H1 (cell line): ENCODE measurements around the gene MAPK1. TPM values are rescaled to one million over a fixed set of nuclear protein-coding genes. Genes with fewer than 3 reads are reported as not detected.

ENCODE experiments used
- CTCF ChIA-PET: fragments of 300-600 bp; sonication (Branson Sonifier 250); formaldehyde crosslinking; loops from one replicate; lab custom pipeline; 2021; ENCODE audit not compliant: partially characterized antibody; lab: Charles Lee
- POLR2A ChIA-PET: fragments of 300-600 bp; sonication (Branson Sonifier 250); formaldehyde crosslinking; loops from one replicate; lab custom pipeline; 2021; ENCODE audit warnings: inconsistent platforms; ENCODE audit not compliant: partially characterized antibody; lab: Charles Lee
- DNase-seq, 2 experiments: peaks; one replicate each; pipeline versions ENCODE4 v3.0.0 to v3.0.0-alpha.2; 2010 to 2022; ENCODE audit warnings: low spot score in 2 of 2, low read depth in 1 of 2, mixed read lengths in 1 of 2
- FAIRE-seq: peaks from 2 replicates; lab custom pipeline; 2011; peaks lifted over from hg19 to GRCh38; lab: Jason Lieb, UNC
- H2AFZ ChIP-seq: 2 replicates; pipeline ENCODE4 v1.8.1; 2012; ENCODE audit warnings: low read length, inconsistent platforms
- H2AK5ac ChIP-seq: 2 replicates; pipeline ENCODE4 v1.6.1; 2013; ENCODE audit warnings: low read depth, low read length
- H2BK120ac ChIP-seq: replicated peaks from 2 replicates; pipeline ENCODE3; 2013; ENCODE audit warnings: low read depth, low read length, inconsistent platforms
- H2BK12ac ChIP-seq: 2 replicates; pipeline ENCODE4 v1.6.1; 2013; ENCODE audit warnings: low read depth, low read length
- H2BK15ac ChIP-seq: 2 replicates; pipeline ENCODE4 v1.6.1; 2013; ENCODE audit warnings: low read length
- H2BK20ac ChIP-seq: 2 replicates; pipeline ENCODE4 v1.6.1; 2013; ENCODE audit warnings: low read length
- H2BK5ac ChIP-seq: 2 replicates; pipeline ENCODE4 v1.6.1; 2013; ENCODE audit warnings: low read depth, low read length
- H3K14ac ChIP-seq: 2 replicates; pipeline ENCODE4 v1.6.1; 2013; ENCODE audit warnings: inconsistent platforms; ENCODE audit not compliant: insufficient read length
- H3K18ac ChIP-seq: 2 replicates; pipeline ENCODE4 v1.6.1; 2013; ENCODE audit warnings: low read length; ENCODE audit errors: extremely low read depth
- H3K23ac ChIP-seq: 2 replicates; pipeline ENCODE4 v1.6.1; 2013; ENCODE audit warnings: inconsistent platforms; ENCODE audit not compliant: insufficient read length
- H3K23me2 ChIP-seq: 2 replicates; pipeline ENCODE4 v1.6.1; 2013; ENCODE audit warnings: low read depth, low read length
- H3K27ac ChIP-seq: 2 replicates; pipeline ENCODE4 v1.6.1; 2011; ENCODE audit warnings: low read depth, low read length, inconsistent platforms
- H3K27me3 ChIP-seq, 4 experiments: replicated peaks in 1 of 4; 1 replicate in 1 of 4; 2 replicates in 3 of 4; pipeline versions ENCODE4 v1.6.1 to v1.8.1; 2011 to 2013; ENCODE audit warnings: low read length in 3 of 4, mild to moderate bottlenecking in 3 of 4, inconsistent platforms in 2 of 4, mixed read lengths in 2 of 4, moderate library complexity in 1 of 4; ENCODE audit not compliant: control insufficient read depth in 3 of 4, insufficient read depth in 3 of 4; ENCODE audit errors: extremely low read depth in 1 of 4
- H3K36me3 ChIP-seq, 4 experiments: 2 replicates each; pipeline versions ENCODE4 v1.6.1 to v1.8.1; 2011 to 2013; ENCODE audit warnings: mild to moderate bottlenecking in 4 of 4, low read length in 3 of 4, moderate library complexity in 2 of 4, control low read depth in 1 of 4, inconsistent platforms in 1 of 4; ENCODE audit not compliant: insufficient read depth in 4 of 4, control insufficient read depth in 2 of 4
- H3K4ac ChIP-seq: replicated peaks from 2 replicates; pipeline ENCODE3; 2013; ENCODE audit warnings: low read length, low read depth, mixed read lengths, inconsistent platforms; ENCODE audit not compliant: insufficient read length
- H3K4me1 ChIP-seq, 4 experiments: replicated peaks in 1 of 4; 1 replicate in 1 of 4; 2 replicates in 3 of 4; pipeline versions ENCODE4 v1.6.1 to v1.8.1; 2011 to 2013; ENCODE audit warnings: low read length in 3 of 4, inconsistent platforms in 2 of 4, mixed read lengths in 1 of 4; ENCODE audit not compliant: insufficient read depth in 4 of 4, control insufficient read depth in 3 of 4
- H3K4me2 ChIP-seq, 2 experiments: 2 replicates each; pipeline versions ENCODE4 v1.6.1 to v1.8.1; 2011 to 2013; ENCODE audit warnings: low read depth in 2 of 2, low read length in 2 of 2, control low read depth in 1 of 2, inconsistent platforms in 1 of 2, mild to moderate bottlenecking in 1 of 2; ENCODE audit not compliant: insufficient read depth in 1 of 2
- H3K4me3 ChIP-seq, 4 experiments: fragments of 200-600, 300-600 bp in 1 of 4; sonication (generic), shearing (Covaris generic), sonication (Bioruptor Twin) in 1 of 4; 2 replicates each; pipeline versions ENCODE4 v1.5.1 to v1.8.1; 2011 to 2016; ENCODE audit warnings: low read length in 4 of 4, low read depth in 3 of 4, control low read depth in 2 of 4, inconsistent platforms in 2 of 4, mild to moderate bottlenecking in 2 of 4, mixed read lengths in 1 of 4, moderate library complexity in 1 of 4; ENCODE audit not compliant: insufficient read depth in 2 of 4; ENCODE audit errors: extremely low read depth in 1 of 4
- H3K56ac ChIP-seq: replicated peaks from 2 replicates; pipeline ENCODE3; 2013; ENCODE audit warnings: low read depth, mild to moderate bottlenecking, mixed read lengths, low read length, inconsistent platforms; ENCODE audit not compliant: insufficient read length
- H3K79me1 ChIP-seq: 2 replicates; pipeline ENCODE4 v1.6.1; 2013; ENCODE audit warnings: low read depth, low read length, control low read depth
- H3K79me2 ChIP-seq, 2 experiments: 2 replicates each; pipeline versions ENCODE4 v1.6.1 to v1.8.1; 2012 to 2013; ENCODE audit warnings: low read length in 2 of 2, mild to moderate bottlenecking in 2 of 2, inconsistent platforms in 1 of 2; ENCODE audit not compliant: insufficient read depth in 2 of 2, control insufficient read depth in 1 of 2
- H3K9ac ChIP-seq, 4 experiments: replicated peaks in 1 of 4; 1 replicate in 1 of 4; 2 replicates in 3 of 4; pipeline versions ENCODE4 v1.6.1 to v1.8.1; 2011 to 2013; ENCODE audit warnings: low read depth in 3 of 4, low read length in 3 of 4, control low read depth in 2 of 4, mild to moderate bottlenecking in 2 of 4, moderate library complexity in 2 of 4, inconsistent platforms in 1 of 4; ENCODE audit errors: extremely low read depth in 1 of 4
- H3K9me3 ChIP-seq, 2 experiments: 2 replicates each; pipeline versions ENCODE4 v1.6.1 to v1.8.1; 2012 to 2013; ENCODE audit warnings: mild to moderate bottlenecking in 2 of 2, moderate library complexity in 2 of 2, control low read depth in 1 of 2, inconsistent platforms in 1 of 2, low read depth in 1 of 2, low read length in 1 of 2, mixed read lengths in 1 of 2; ENCODE audit not compliant: insufficient read depth in 2 of 2
- H4K20me1 ChIP-seq, 2 experiments: replicated peaks in 1 of 2; 2 replicates each; pipeline versions ENCODE3 to v1.8.1; 2011 to 2013; ENCODE audit warnings: inconsistent platforms in 2 of 2, low read length in 2 of 2, mild to moderate bottlenecking in 1 of 2; ENCODE audit not compliant: insufficient read depth in 2 of 2, control insufficient read depth in 1 of 2
- H4K5ac ChIP-seq: 2 replicates; pipeline ENCODE4 v1.6.1; 2013; ENCODE audit warnings: low read length, low read depth, mixed read lengths, inconsistent platforms; ENCODE audit not compliant: insufficient read length
- H4K8ac ChIP-seq: 2 replicates; pipeline ENCODE4 v1.8.0; 2013; ENCODE audit warnings: mild to moderate bottlenecking, moderate library complexity, low read length, inconsistent platforms; ENCODE audit not compliant: insufficient read depth; ENCODE audit errors: extremely low read depth
- H4K91ac ChIP-seq: replicated peaks from 2 replicates; pipeline ENCODE3; 2013; ENCODE audit warnings: low read length, mixed read lengths, inconsistent platforms; ENCODE audit not compliant: insufficient read length
- EZH2 ChIP-seq: fragments of 200-600 bp; sonication (generic); IDR thresholded peaks from 2 replicates; pipeline ENCODE4 v1.7.1; 2012; ENCODE audit warnings: low read depth, mild to moderate bottlenecking, moderate library complexity, low read length, inconsistent platforms; ENCODE audit not compliant: severe bottlenecking
- RBBP5 ChIP-seq: IDR thresholded peaks from 2 replicates; pipeline ENCODE4 v1.7.1; 2012; ENCODE audit warnings: low read depth, mild to moderate bottlenecking, inconsistent platforms, low read length, moderate library complexity, borderline replicate concordance
- SP4 ChIP-seq: IDR thresholded peaks from 2 replicates; pipeline ENCODE4 v1.6.1; 2012; ENCODE audit warnings: low read length, inconsistent platforms
- SRF ChIP-seq: IDR thresholded peaks from 2 replicates; pipeline ENCODE4 v1.6.1; 2011; ENCODE audit warnings: mild to moderate bottlenecking, low read depth, low read length, moderate library complexity
- TBP ChIP-seq: IDR thresholded peaks from 2 replicates; pipeline ENCODE4 v1.6.1; 2011; ENCODE audit warnings: low read depth, low read length, improper control_type of control experiment
- WGBS, 2 experiments: shearing (Covaris generic) in 1 of 2; methylation state at CpG; one replicate each; pipeline versions ENCODE4 v1.1.6 to v1.1.7; 2013 to 2015; ENCODE audit warnings: low lambda C conversion rate in 2 of 2, mixed read lengths in 2 of 2, inconsistent platforms in 1 of 2, low coverage in 1 of 2, missing lambda C conversion rate in 1 of 2; ENCODE audit not compliant: insufficient replicate concordance in 2 of 2, insufficient coverage in 1 of 2, insufficient read length in 1 of 2; ENCODE audit errors: extremely low coverage in 1 of 2, missing lambda C conversion rate in 1 of 2; 5-methylcytosine and 5-hydroxymethylcytosine counted together
- polyA plus RNA-seq, 7 experiments: library from polyadenylated mRNA; depleted of rRNA in 3 of 7; stranded (reverse) in 5 of 7; unstranded in 2 of 7; fragments of >200 nt in 5 of 7; fragments of 200-250 nt in 2 of 7; gene quantifications; 1 replicate in 5 of 7; 2 replicates in 1 of 7; 4 replicates in 1 of 7; pipeline versions ENCODE4 v1.2.1 to v1.2.3, GENCODE V29; 2011 to 2013; ENCODE audit warnings: missing spikeins in 2 of 7, mixed read lengths in 2 of 7
- total RNA-seq: library from RNA; stranded (reverse); fragmentation: NEBNext Ultra II Directional; extraction: Animal tissue kit (Norgen Biotek cat#: 25700); gene quantifications from 2 replicates; pipeline ENCODE4 v1.2.1, GENCODE V29; 2021

MAPK1 gene
- total and polyA plus RNA-seq, 2 of the 8 experiments (the other 6 are each of a cell fraction or from before 2014, with no cell fraction given), result 28.1 to 101 TPM

GRCh38 chr22:21826204-21826603 lies 41.2 kb downstream of the MAPK1 start:
- no peak overlapping the region for H2BK120ac ChIP-seq
- DNase-seq (no peak), FAIRE-seq (no peak)
- H3K23ac ChIP-seq, result no peak overlapping the region
- no peak overlapping the region for H3K4ac ChIP-seq
- no peak overlapping the region for H3K56ac ChIP-seq
- H3K14ac ChIP-seq, result no peak overlapping the region
- H3K79me1 ChIP-seq, result peaks cover 4% of the 10 kb centered on the region; the same call in 1 of the 2 replicates
- H3K27me3 ChIP-seq, result no peaks in the 10 kb centered on the region
- H3K9ac ChIP-seq, result no peak overlapping the region
- H4K91ac ChIP-seq, result no peak overlapping the region
- H3K36me3 ChIP-seq, result no peaks in the 10 kb centered on the region
- H2BK12ac ChIP-seq, result no peak overlapping the region
- H4K8ac ChIP-seq, result no peak overlapping the region
- H3K79me2 ChIP-seq, result peaks cover 8 to 99% of the 10 kb centered on the region in 2 experiments
- H3K4me3 ChIP-seq, result no peak overlapping the region
- peaks cover 18 to 19% of the 10 kb centered on the region in 2 experiments for H4K20me1 ChIP-seq
- no peak overlapping the region for H3K27ac ChIP-seq
- H3K9me3 ChIP-seq, result no peaks in the 10 kb centered on the region
- H3K18ac ChIP-seq, result no peak overlapping the region
- H3K4me1 ChIP-seq, result no peaks in the 10 kb centered on the region
- H4K5ac ChIP-seq, result no peak overlapping the region
- no peak overlapping the region for H2BK20ac ChIP-seq
- H2BK15ac ChIP-seq, result no peak overlapping the region
- WGBS, 2 experiments, result 88% methylated on average over 7 of the region's 7 CpGs; no CpG with 5 or more reads in 1 of the 2 experiments
- no peaks in the 10 kb centered on the region for H3K23me2 ChIP-seq
- H2BK5ac ChIP-seq, result no peak overlapping the region
- H2AK5ac ChIP-seq, result no peak overlapping the region
- no peak overlapping the region for H2AFZ ChIP-seq
- ChIA-PET POLR2A (no interaction called here), CTCF (interaction anchor here (1.0 kb wide), 1 partner anchor 9 kb away, joined by 3 read pairs; no protein-coding TSS in a partner anchor)
- H3K4me2 ChIP-seq, result no peak overlapping the region
- TF ChIP-seq SRF (no peak), SP4 (no peak), TBP (no peak), RBBP5 (no peak), EZH2 (no peak)
